NCI-H510A treated with DMSO at 0.1 percent for 48 hours (cell line): ENCODE measurements around the gene DOP1B.
"Not testable (repeated sequence)": the region's sequence is repeated elsewhere in the genome, so short reads cannot be mapped to it uniquely, and the experiment has no call there.

Experiments
- DNase-seq: peaks from one replicate; lab custom pipeline; 2025; lab: John Stamatoyannopoulos, UW

DOP1B gene

GRCh38 chr21:36134803-36135390, 21.7 kb upstream of the DOP1B start, which contains the start of gene CBR3:
CBR3 (plus strand) TSS chr21:36135079; CDS start chr21:36135193, 114 bp downstream.
- no peak for DNase-seq

GRCh38 chr21:36135391-36136102, 21.1 kb upstream of the DOP1B start:
- DNase-seq, result peak; percentile 72

- not testable (repeated sequence) for DNase-seq
Measured at GRCh38 chr21:36139791-36140190, 16.8 kb upstream of the DOP1B start.

- peak; percentile 99 for DNase-seq
Measured at GRCh38 chr21:36141513-36141925, 15.1 kb upstream of the DOP1B start.

GRCh38 chr21:36144233-36144632, 12.4 kb upstream of the DOP1B start:
- not testable (repeated sequence) for DNase-seq

- no peak for DNase-seq
Measured at GRCh38 chr21:36145259-36145658, 11.4 kb upstream of the DOP1B start.

GRCh38 chr21:36147911-36148310, 8.7 kb upstream of the DOP1B start:
- DNase-seq, result no peak

- DNase-seq, result no peak
Measured at GRCh38 chr21:36148886-36149285, 7.7 kb upstream of the DOP1B start.

GRCh38 chr21:36149788-36150711, 6.6 kb upstream of the DOP1B start:
- DNase-seq, result no peak

GRCh38 chr21:36155603-36156338, 853 bp upstream of the DOP1B start:
- DNase-seq, result peak; percentile 84

GRCh38 chr21:36156339-36156814, 247 bp upstream of the DOP1B start:
- peak; percentile 99 for DNase-seq

- DNase-seq, result no peak
Measured at GRCh38 chr21:36159356-36159921, 2.8 kb downstream of the DOP1B start.

- no peak for DNase-seq
Measured at GRCh38 chr21:36160850-36161178, 4.2 kb downstream of the DOP1B start.

GRCh38 chr21:36162631-36163030, 6.0 kb downstream of the DOP1B start:
- no peak for DNase-seq

GRCh38 chr21:36163750-36164741, 7.4 kb downstream of the DOP1B start:
- peak; percentile 26 for DNase-seq

- DNase-seq, result no peak
Measured at GRCh38 chr21:36165356-36165755, 8.7 kb downstream of the DOP1B start.

GRCh38 chr21:36166705-36167104, 10.1 kb downstream of the DOP1B start:
- DNase-seq, result no peak

GRCh38 chr21:36167541-36167940, 10.9 kb downstream of the DOP1B start:
- DNase-seq, result no peak

GRCh38 chr21:36169470-36170128, 13.0 kb downstream of the DOP1B start:
- DNase-seq, result no peak

- DNase-seq, result no peak
Measured at GRCh38 chr21:36170823-36171222, 14.2 kb downstream of the DOP1B start.
